Stimulated activated CD4-positive, alpha-beta T cell treated with anti-CD3 and anti-CD28 coated beads, Interleukin-4, amount 100 ng/mL, for 1 hour (primary cell): ENCODE data around the gene ISY1.
"Not testable (repeated sequence)": the region's sequence is repeated elsewhere in the genome, so short reads cannot be mapped to it uniquely, and the experiment has no call there.

Source experiments
- DNase-seq: peaks from one replicate; pipeline ENCODE4 v3.0.0-alpha.2; 2020

ISY1 gene

DNA sequence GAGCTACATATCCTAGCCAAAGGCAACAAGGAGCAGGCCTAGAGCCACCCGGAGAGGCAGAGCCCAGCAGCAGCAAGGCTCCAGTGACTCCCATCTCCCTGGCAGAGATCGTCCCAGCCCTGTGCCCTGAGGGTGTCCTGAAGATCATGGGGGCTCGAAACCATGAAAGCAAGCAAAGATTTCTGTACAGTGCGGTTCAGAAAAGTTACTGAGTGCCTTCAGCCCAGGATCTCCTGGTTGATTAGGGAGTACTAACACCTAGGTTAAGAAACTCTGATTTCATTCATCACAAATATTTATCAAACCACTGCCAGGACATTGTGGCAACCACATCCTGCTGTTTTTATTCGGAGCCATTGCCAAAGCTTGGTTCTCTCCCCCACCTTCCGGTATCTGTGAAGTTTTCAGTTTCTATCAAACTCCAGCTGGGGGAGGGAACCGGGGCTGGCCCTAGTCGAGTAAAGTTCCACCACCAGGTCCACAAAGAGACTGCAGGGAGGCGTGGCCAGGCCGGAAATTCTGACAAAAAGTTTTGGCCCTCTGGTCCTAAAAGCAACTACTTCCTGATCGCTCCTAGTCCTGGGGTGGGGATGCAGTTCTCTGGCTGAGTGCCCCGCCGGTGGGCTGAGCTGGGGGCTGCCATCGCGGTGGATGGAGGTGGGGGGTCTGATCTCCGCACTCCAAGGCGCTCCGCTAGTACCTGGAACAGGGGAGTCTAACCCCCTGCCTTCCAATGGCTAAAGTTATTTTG, 40.4 kb downstream of the ISY1 start:
- DNase-seq = peak; percentile 88

DNA sequence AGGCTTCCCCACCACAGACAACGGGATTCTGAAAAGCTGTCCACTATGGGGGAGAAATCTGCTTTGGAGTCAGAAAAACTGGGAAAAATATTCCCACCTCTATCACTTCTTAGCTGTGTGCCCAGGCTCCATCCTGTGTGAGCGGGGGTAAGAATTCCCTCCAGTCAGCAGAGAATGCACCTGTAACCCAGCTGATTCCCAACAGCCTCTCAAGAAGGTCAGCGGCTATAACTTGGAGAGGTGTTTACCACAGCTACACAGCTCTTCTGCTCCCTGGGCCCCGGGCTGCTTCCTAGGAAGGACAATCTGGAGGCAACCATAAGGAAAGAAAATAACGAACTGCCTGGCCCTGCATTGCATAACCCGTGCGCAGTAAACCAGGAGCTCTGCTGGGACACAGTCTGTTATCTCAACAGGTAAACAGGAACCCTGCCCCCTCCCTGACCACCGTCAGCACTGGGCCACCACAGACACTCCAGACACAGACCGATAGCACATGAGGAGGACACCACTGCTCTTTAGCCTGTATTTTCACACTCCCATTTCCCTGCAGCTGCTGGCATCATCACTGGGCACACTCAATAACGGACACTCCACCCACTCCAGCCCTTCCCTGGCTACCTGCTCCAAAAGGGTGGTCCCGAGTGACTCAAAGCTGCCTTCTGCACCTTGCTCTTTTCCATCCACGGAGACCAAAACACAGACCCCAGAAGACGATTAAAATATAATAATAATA, 41.3 kb downstream of the ISY1 start:
- DNase-seq = no peak

DNA sequence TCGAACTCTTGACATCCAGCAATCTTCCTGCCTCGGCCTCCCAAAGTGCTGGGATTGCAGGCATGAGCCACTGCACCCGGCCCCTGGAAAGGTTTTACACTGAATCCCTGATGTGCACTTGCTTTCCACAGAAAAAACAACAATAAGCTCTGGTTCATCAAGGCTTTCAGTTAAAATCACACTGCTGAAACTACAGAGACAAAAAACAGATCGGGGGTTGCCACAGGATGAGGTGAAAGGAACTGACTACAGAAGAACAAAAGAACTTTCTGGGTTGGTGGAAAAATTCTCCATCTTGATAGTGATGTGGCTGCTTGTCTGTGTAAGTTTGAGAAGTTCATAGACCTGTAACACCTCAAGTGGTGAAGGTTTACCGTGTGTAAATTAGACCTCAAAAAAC, 42.1 kb downstream of the ISY1 start:
- DNase-seq = no peak

- DNase-seq = no peak
Observed at GRCh38 chr3:129117134-129117533, 43.7 kb downstream of the ISY1 start.

GRCh38 chr3:129116482-129116946, 44.3 kb downstream of the ISY1 start:
- DNase-seq = no peak

- no peak for DNase-seq
Observed at GRCh38 chr3:129114455-129114854, 46.4 kb downstream of the ISY1 start.

DNA sequence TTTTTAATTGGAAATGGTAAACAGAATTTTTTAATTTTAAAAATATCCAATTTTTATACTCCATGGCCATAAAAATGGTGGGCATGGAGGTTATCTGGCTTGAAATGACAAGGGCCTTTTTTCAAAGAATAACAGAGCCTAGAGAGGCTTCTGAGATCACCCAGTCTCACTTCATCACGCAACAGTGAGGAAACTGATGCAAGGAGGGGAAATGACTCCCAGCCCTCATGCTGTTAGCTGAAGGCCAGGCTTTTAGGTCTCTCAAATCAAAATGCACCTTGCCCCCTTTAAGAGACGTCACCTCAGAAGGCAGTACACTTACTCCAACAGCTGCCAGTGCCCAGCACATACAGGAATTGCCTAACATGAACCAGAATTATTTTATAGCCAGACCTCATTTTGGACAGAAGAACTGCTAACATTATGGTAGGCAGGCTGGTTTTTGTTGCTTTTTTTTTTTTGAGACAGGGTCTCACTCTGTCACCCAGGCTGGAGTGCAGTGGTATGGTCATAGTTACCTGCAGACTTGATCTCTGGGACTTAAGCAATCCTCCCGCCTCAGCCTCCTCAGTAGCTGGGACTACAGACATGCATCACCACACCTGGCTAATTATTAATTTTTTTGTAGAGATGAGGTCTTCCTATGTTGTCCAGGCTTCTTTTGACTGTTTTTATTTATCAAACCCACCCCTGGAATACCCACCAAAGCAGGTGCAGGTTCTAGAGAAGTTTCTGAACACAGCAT, 48.4 kb downstream of the ISY1 start:
- peak; percentile 13 for DNase-seq

GRCh38 chr3:129111076-129111780, 49.6 kb downstream of the ISY1 start:
- DNase-seq = not testable (repeated sequence)

DNA sequence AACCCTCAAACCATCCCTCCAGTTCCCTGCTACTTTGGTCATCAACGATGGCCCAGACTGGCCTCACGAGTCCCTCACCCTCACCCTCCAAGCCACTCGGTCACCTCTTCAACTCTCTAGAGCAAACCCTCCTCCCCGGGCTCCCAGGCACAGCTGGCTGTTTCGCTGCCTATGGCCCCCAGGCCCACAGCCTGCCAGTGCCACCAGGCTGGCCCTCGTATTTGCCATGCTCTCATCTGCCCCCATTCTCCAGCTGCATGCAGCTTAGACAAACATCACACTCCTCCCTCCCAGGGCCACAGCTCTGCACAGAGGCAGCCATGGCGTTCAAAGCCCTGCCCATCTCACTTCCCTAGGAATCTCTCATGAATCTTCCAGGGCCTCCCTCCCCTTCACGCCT, 53.1 kb downstream of the ISY1 start:
- DNase-seq = no peak

GRCh38 chr3:129106866-129107565, 53.8 kb downstream of the ISY1 start:
- DNase-seq = no peak

- DNase-seq = no peak
Observed at GRCh38 chr3:129106320-129106719, 54.5 kb downstream of the ISY1 start.

DNA sequence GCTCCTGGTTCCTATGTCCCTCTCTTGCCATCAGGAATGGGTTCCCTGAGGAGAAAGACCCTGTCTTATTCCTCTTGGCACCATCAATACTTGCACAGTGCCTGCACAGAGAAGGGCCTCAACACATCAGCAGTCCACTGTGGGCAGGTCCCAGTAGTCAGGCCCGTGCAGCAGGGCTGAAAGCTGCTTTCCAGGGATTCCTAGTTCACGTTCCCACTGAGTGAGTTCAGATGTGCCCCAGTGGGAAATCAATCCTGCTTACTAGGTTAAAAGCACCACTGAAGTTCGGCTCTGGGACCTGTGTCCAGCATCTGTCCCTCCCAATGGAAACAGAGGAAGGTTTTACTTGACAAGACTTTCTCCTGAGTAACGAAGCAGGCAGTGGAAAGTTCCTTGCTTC, 55.0 kb downstream of the ISY1 start:
- no peak for DNase-seq

DNA sequence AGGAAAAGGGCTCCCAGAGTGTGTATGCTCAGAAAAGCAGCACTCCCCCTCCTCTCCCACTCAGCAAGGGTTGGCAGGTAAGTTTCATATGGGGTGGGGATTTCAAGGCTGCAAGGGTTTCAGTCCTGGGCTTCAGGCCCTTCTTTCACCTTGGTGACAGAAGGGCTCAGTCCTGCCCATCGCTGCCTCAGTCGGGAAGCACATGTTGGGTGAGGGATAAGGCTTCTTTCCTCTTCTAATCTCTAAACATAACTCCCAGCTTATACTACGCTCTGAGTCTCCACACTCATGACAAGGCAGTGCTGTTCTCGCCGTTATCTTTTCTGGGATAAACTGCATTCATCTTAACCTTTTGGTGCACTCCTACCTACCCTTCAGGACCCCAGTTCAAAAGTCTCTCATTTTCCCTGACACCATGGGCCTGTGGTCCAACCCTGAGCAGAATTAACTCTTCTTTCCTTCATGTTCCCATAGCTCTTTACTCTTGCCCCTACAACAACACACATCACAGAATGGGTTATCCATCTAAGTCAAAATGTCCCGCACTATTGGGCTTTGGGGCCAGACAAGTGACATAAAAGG, 56.3 kb downstream of the ISY1 start:
- no peak for DNase-seq

GRCh38 chr3:129104051-129104450, 56.8 kb downstream of the ISY1 start:
- no peak for DNase-seq

DNA sequence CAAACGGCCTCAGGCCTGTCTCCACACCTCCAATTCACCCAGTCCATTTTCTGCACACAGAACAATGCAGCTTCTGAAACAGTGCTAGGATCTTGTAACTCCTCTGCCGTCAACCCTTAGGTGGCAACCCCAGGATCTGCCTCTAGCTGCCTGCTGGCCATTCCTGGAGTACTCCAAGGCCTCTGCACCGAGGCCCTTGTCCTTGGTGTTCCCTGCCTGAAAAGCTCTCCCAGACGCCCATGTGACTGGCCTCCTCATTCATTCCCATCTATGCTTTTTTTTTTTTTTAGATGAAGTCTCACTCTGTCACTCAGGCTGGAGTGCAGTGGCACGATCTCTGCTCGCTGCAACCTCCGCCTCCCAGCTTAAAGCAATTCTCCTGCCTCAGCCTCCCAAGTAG, 57.6 kb downstream of the ISY1 start:
- DNase-seq = no peak

GRCh38 chr3:129101370-129102138, 59.3 kb downstream of the ISY1 start:
- no peak for DNase-seq

DNA sequence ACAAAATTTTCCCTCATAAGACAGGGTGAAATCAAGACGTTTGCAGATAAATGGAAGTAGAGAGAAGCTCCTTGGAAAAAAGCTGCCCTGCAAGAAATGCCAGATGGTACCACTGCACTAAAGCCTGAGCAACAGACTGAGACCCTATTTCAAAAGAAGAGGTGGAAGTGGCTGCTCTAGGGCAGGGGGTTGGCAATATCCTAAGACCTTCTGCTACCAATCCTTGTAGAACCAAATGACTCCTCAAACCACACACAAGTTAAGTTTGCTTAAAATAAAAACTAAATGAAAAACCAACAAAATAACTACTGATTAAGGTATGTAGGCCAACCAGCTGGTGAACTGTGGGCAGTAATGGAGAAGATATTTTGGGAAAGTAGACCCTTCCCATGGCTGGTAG, 60.6 kb downstream of the ISY1 start:
- DNase-seq = no peak

GRCh38 chr3:129095285-129095684, 65.6 kb downstream of the ISY1 start:
- no peak for DNase-seq

DNA sequence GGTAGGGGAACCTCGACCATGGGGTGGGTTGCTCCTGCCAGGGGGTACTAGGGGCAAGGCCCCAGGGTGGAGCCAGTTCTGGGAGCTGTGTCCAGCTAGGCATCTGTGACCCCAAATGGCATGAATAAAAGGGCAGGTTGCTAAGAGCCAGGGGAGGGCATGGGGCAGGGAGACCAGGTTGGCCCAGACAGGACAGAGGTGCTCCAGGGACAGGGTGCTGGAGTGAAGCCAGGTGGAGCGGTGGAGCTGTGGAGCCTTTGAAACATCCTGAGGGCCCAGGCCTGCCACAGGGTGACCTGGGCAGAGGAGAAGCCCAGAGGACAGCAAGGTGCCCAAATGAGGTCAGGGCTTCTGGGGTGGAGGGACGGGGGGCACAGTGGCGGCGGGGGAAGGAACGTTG, 72.6 kb downstream of the ISY1 start:
- DNase-seq = not testable (repeated sequence)

DNA sequence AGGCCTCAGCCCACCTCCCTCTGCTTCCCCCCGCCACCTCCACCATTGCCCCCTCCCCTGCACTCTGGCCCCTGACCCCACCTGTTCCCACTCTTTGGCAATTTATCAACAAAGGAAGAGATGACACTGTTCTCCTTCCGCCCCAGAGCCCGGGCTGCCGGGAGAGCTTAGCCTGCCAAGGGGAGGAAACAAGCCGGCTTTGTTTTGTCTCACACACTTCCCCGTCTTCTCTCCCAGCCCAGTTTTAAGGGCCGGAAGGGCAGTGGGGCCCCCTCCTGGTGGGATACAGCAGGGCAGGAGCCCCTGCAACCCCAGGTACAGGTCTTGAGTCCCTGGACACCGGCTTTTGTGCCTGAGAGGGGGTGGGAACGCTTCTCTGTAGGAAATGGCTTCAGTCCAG, 73.0 kb downstream of the ISY1 start:
- not testable (repeated sequence) for DNase-seq

DNA sequence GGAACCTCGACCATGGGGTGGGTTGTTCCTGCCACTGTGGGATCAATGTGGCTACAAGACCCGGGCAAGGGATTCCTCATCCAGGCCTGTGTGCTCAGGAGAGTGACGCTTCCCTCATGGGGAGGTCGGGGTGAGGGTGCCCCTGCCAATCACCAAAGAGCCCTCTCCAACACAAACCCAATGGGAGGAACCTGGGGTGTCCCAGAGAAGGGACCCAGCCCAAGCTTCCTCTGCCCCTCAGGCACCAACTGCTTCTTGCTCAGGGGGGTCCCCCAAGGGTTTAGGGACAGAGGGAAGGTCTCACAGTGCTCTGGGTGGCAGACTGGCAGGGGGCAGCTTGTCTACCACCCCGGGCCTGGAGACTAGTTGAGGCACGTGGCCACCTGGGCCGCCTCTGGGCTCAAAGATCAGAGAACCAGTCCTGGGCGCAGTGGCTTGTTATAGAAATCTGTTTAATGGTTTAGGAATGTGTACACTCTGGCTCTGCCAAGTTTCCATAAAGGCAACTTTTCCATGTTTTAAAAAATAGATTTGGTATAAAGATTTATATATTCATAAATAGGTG, 73.6 kb downstream of the ISY1 start:
- no peak for DNase-seq
